Osteoblast (primary cell): Measurements from ENCODE around the gene SPRY1. TPM values are rescaled to one million over a fixed set of nuclear protein-coding genes. Genes with fewer than 3 reads are reported as not detected.
A peak's percentile ranks its signal among the peaks of the same experiment; 100 is the strongest.

ENCODE experiments used
- DNase-seq: peaks from one replicate; pipeline ENCODE4 v3.0.0; 2011; ENCODE audit warnings: low spot score, mixed read lengths; ENCODE audit not compliant: insufficient read length; ENCODE audit errors: missing footprints
- H2AFZ ChIP-seq: 2 replicates; pipeline ENCODE4 v1.6.0; 2011; ENCODE audit warnings: mild to moderate bottlenecking, low read length
- H3K27ac ChIP-seq: 2 replicates; pipeline ENCODE4 v1.5.1; 2011; ENCODE audit warnings: mild to moderate bottlenecking, low read depth, low read length, moderate library complexity
- H3K27me3 ChIP-seq: 2 replicates; pipeline ENCODE4 v1.6.0; 2012; ENCODE audit warnings: mild to moderate bottlenecking, control low read depth, inconsistent platforms, low read length, moderate library complexity; ENCODE audit not compliant: insufficient read depth
- H3K36me3 ChIP-seq: 2 replicates; pipeline ENCODE4 v1.5.1; 2011; ENCODE audit warnings: mild to moderate bottlenecking, low read length, control low read depth, moderate library complexity; ENCODE audit not compliant: insufficient read depth
- H3K4me1 ChIP-seq: 2 replicates; pipeline ENCODE4 v1.5.1; 2011; ENCODE audit warnings: mild to moderate bottlenecking, low read length, control low read depth, moderate library complexity; ENCODE audit not compliant: insufficient read depth
- H3K4me2 ChIP-seq: 2 replicates; pipeline ENCODE4 v1.6.0; 2011; ENCODE audit warnings: mild to moderate bottlenecking, low read length; ENCODE audit not compliant: insufficient read depth
- H3K4me3 ChIP-seq: fragments of 200-600 bp; sonication (generic); 3 replicates; pipeline ENCODE4 v1.5.1; 2012; ENCODE audit warnings: mild to moderate bottlenecking, low read length, inconsistent platforms; ENCODE audit not compliant: insufficient read depth
- H3K79me2 ChIP-seq: 2 replicates; pipeline ENCODE4 v1.6.0; 2012; ENCODE audit warnings: mild to moderate bottlenecking, low read length, control low read depth, inconsistent platforms; ENCODE audit not compliant: insufficient read depth
- H3K9me3 ChIP-seq: 2 replicates; pipeline ENCODE4 v1.5.1; 2011; ENCODE audit warnings: low read depth, low read length, control low read depth
- H4K20me1 ChIP-seq: 2 replicates; pipeline ENCODE4 v1.6.0; 2012; ENCODE audit warnings: mild to moderate bottlenecking, low read length, control low read depth; ENCODE audit not compliant: insufficient read depth
- total RNA-seq: library from RNA; depleted of rRNA; stranded (reverse); fragments of >200 nt; gene quantifications from 2 replicates; pipeline ENCODE4 v1.2.3, GENCODE V29; 2012
- TF ChIP-seq, protein P1 (sequence below): IDR thresholded peaks from 2 replicates; pipeline ENCODE4 v1.5.1; 2011; ENCODE audit warnings: mild to moderate bottlenecking, low read depth, low read length, moderate library complexity; ENCODE audit errors: extremely low read depth

Gene SPRY1
- total RNA-seq, 1 donor = 5.1 TPM

- H3K4me3 ChIP-seq = no peak overlapping the region
- H3K27me3 ChIP-seq = no peaks in the 10 kb centered on the region
- H4K20me1 ChIP-seq = no peaks in the 10 kb centered on the region
- H3K4me2 ChIP-seq = peak overlapping the region; percentile 16
- no peak for DNase-seq
- H3K36me3 ChIP-seq = no peaks in the 10 kb centered on the region
- TF ChIP-seq, protein P1, sequence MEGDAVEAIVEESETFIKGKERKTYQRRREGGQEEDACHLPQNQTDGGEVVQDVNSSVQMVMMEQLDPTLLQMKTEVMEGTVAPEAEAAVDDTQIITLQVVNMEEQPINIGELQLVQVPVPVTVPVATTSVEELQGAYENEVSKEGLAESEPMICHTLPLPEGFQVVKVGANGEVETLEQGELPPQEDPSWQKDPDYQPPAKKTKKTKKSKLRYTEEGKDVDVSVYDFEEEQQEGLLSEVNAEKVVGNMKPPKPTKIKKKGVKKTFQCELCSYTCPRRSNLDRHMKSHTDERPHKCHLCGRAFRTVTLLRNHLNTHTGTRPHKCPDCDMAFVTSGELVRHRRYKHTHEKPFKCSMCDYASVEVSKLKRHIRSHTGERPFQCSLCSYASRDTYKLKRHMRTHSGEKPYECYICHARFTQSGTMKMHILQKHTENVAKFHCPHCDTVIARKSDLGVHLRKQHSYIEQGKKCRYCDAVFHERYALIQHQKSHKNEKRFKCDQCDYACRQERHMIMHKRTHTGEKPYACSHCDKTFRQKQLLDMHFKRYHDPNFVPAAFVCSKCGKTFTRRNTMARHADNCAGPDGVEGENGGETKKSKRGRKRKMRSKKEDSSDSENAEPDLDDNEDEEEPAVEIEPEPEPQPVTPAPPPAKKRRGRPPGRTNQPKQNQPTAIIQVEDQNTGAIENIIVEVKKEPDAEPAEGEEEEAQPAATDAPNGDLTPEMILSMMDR = no peak
- H2AFZ ChIP-seq = peak overlapping the region; percentile 50
- no peak overlapping the region for H3K27ac ChIP-seq
- H3K4me1 ChIP-seq = no peaks in the 10 kb centered on the region
- H3K9me3 ChIP-seq = no peaks in the 10 kb centered on the region
- H3K79me2 ChIP-seq = no peaks in the 10 kb centered on the region
Measured at GRCh38 chr4:123352240-123352945, 44.2 kb upstream of the SPRY1 start.

DNA sequence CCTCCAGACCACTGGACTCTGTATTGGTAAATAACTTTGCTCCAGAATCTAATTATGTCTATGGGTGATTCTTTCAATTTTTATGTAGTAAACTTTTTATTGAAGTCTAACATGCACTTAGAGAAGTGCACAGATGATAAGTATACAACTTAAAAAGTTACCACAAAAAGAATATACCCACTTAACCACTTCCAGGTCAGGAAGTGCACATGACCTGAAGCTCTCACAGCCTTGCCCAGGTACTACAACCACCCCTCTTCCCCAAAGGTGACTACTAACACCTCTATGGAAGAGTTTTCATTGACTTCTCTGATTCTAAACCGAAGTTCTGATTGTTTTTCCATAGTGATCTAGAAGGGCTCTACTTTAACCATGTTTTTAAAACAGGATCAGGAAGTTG lies 43.6 kb upstream of the SPRY1 start:
- H3K9me3 ChIP-seq = no peaks in the 10 kb centered on the region
- H3K4me1 ChIP-seq = no peaks in the 10 kb centered on the region
- TF ChIP-seq, protein P1 = no peak
- H3K4me2 ChIP-seq = no peak overlapping the region
- H3K36me3 ChIP-seq = no peaks in the 10 kb centered on the region
- no peaks in the 10 kb centered on the region for H3K27me3 ChIP-seq
- H3K79me2 ChIP-seq = no peaks in the 10 kb centered on the region
- H2AFZ ChIP-seq = no peak overlapping the region
- H3K4me3 ChIP-seq = no peak overlapping the region
- no peaks in the 10 kb centered on the region for H4K20me1 ChIP-seq
- no peak for DNase-seq
- no peak overlapping the region for H3K27ac ChIP-seq

- Histone ChIP-seq H2AFZ (no peak overlapping the region), H4K20me1 (no peaks in the 10 kb centered on the region), H3K9me3 (no peaks in the 10 kb centered on the region), H3K27ac (no peak overlapping the region), H3K79me2 (no peaks in the 10 kb centered on the region), H3K4me1 (no peaks in the 10 kb centered on the region), H3K27me3 (no peaks in the 10 kb centered on the region), H3K4me3 (no peak overlapping the region), H3K4me2 (no peak overlapping the region), H3K36me3 (no peaks in the 10 kb centered on the region)
- TF ChIP-seq, protein P1 = no peak
- no peak for DNase-seq
Measured at GRCh38 chr4:123353656-123354055, 42.9 kb upstream of the SPRY1 start.

GRCh38 chr4:123354701-123355100 lies 41.9 kb upstream of the SPRY1 start:
- H4K20me1 ChIP-seq = no peaks in the 10 kb centered on the region
- H3K4me3 ChIP-seq = no peak overlapping the region
- TF ChIP-seq, protein P1 = no peak
- H3K36me3 ChIP-seq = no peaks in the 10 kb centered on the region
- no peak for DNase-seq
- H3K4me2 ChIP-seq = no peak overlapping the region
- no peaks in the 10 kb centered on the region for H3K79me2 ChIP-seq
- no peaks in the 10 kb centered on the region for H3K4me1 ChIP-seq
- H3K9me3 ChIP-seq = no peaks in the 10 kb centered on the region
- H3K27ac ChIP-seq = no peak overlapping the region
- H3K27me3 ChIP-seq = no peaks in the 10 kb centered on the region
- no peak overlapping the region for H2AFZ ChIP-seq
